Memory B cell (primary cell): ENCODE measurements around the gene GAST.

Experiments used
- ATAC-seq: fragments of 150-1000 bp; cut with Tn5 transposase; 2 replicates; pipeline ENCODE4 v1.10.0; 2021; ENCODE audit warnings: low read depth, mild to moderate bottlenecking, moderate library complexity
- DNase-seq, 2 donors: peaks; one replicate each; pipeline ENCODE4 v3.0.0; 2022; ENCODE audit warnings: low spot score in 2 of 2
- H3K27ac Mint-ChIP-seq: one replicate; pipeline ENCODE4 v1.8.0; 2022; ENCODE audit warnings: mild to moderate bottlenecking, moderate library complexity, mixed read lengths
- H3K27me3 Mint-ChIP-seq: one replicate; pipeline ENCODE4 v1.8.0; 2022; ENCODE audit warnings: mixed read lengths
- H3K36me3 Mint-ChIP-seq: one replicate; pipeline ENCODE4 v1.8.0; 2022; ENCODE audit warnings: mild to moderate bottlenecking, mixed read lengths
- H3K4me1 Mint-ChIP-seq: one replicate; pipeline ENCODE4 v1.8.0; 2022; ENCODE audit warnings: mixed read lengths
- H3K4me3 Mint-ChIP-seq: one replicate; pipeline ENCODE4 v1.8.0; 2022; ENCODE audit warnings: mild to moderate bottlenecking, moderate library complexity, mixed read lengths
- H3K9me3 Mint-ChIP-seq: one replicate; pipeline ENCODE4 v1.8.0; 2022; ENCODE audit warnings: mixed read lengths

Gene GAST

DNA sequence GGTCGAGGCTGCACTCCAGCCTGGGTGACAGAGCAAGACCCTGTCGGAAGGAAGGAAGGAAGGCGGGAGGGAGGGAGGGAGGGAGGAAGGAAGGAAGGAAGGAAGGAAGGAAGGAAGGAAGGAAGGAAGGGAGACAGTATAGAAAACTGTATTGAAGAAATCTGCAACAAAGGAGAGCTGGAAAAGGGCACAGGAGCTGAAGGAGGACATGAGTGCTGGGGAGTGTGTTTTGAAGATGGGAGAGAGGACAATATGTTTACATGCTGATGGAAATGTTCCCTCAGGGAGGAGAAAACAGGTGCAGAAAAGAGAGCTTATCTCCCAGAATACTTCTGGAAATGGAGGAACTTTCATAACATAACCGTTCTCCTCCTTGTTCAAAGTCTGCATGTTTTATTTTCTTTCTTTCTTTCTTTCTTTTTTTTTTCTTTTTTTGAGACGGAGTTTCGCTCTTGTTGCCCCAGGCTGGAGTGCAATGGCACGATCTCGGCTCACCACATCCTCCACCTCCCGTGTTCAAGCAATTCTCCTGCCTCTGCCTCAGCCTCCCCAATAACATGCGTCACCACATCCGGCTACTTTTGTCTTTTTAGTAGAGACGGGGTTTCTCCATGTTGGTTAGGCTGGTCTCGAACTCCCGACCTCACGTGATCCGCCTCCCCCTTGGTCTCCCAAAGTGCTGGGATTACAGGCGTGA is 25.0 kb downstream of the GAST start:
- H3K27me3 Mint-ChIP-seq = peaks cover 25% of the 10 kb centered on the region
- no peak overlapping the region for H3K4me3 Mint-ChIP-seq
- H3K9me3 Mint-ChIP-seq = no peaks in the 10 kb centered on the region
- H3K4me1 Mint-ChIP-seq = peaks cover 5% of the 10 kb centered on the region
- DNase-seq (no peak), ATAC-seq (no peak)
- no peak overlapping the region for H3K27ac Mint-ChIP-seq
- no peaks in the 10 kb centered on the region for H3K36me3 Mint-ChIP-seq

DNA sequence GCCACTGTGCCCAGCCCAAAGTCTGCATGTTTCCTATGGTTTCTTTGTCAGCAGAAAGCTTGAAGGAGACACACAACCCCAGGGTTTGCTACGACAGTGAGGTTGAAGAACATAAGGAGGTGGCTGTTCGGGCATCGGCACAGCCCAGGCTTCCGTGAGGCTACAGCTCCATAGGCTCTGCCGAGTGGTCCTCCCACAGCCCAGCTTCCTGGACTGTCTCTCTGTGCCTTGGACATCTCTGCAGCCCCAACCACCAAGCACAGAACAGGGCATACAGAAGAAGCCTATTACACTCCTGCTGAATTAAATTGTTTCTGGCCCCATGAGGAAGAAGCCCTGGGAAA is 25.5 kb downstream of the GAST start:
- no peaks in the 10 kb centered on the region for H3K36me3 Mint-ChIP-seq
- no peaks in the 10 kb centered on the region for H3K9me3 Mint-ChIP-seq
- H3K4me3 Mint-ChIP-seq = no peak overlapping the region
- no peak overlapping the region for H3K27ac Mint-ChIP-seq
- peaks cover 21% of the 10 kb centered on the region for H3K27me3 Mint-ChIP-seq
- no peak for DNase-seq
- H3K4me1 Mint-ChIP-seq = peaks cover 5% of the 10 kb centered on the region
- ATAC-seq = peak; percentile 19

DNA sequence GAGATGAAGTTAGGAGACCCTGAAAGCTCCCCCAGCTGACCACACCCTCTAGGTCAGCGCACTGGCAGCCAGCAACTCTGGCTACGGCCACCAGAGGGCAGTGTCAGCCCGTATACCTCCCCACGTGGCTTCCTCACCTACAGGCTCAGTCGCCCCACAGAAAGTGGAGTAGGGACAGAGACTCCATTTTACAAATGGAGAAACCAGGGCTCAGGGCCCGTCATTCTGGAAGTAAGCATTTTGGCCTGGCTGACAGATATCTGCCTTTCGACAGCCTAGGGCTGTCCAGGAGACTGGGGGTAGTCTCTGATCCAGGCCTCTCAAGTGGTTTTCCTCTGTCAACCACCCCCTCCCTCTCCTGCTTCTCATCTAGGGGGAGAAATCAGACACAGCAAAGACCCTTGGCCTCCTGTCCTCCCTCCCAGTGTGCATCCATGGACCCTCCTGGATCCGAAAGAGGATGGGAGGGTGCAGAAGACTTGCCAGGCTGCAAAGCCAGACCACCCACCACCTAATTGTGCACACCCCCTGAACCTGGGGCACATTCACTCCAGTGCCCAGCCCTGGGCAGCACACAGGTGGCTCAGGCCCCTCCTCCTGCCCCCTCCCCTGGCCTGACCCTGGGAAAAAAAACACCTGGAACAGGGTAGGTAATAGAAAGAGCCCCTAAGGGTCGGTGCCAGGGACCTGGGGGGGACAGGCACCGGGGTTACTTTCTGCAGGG is 26.1 kb downstream of the GAST start:
- Mint-ChIP-seq H3K4me1 (peaks cover 5% of the 10 kb centered on the region), H3K27me3 (peaks cover 20% of the 10 kb centered on the region), H3K9me3 (no peaks in the 10 kb centered on the region), H3K27ac (no peak overlapping the region), H3K36me3 (no peaks in the 10 kb centered on the region), H3K4me3 (no peak overlapping the region)
- peak; percentile 78 to 83 for DNase-seq
- ATAC-seq = peak; percentile 93

DNA sequence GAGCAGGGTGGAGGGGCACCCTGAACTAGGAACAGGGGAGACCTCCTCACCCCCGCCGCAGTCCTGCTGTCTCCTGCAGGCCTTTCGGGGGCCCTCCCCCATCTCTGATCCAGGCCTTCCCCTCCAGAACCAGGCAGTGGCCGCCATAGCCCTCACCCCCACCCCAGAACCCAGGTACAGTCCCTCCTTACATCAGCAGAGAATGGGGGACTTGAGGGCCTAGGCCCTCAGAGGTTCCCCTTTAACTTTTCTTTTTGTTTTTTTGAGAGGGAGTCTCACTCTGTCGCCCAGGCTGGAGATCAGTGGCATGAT is 26.6 kb downstream of the GAST start:
- ATAC-seq = no peak
- Mint-ChIP-seq H3K9me3 (no peaks in the 10 kb centered on the region), H3K27ac (no peak overlapping the region), H3K36me3 (no peaks in the 10 kb centered on the region), H3K4me1 (peaks cover 5% of the 10 kb centered on the region), H3K27me3 (peaks cover 17% of the 10 kb centered on the region), H3K4me3 (no peak overlapping the region)
- DNase-seq = no peak

DNA sequence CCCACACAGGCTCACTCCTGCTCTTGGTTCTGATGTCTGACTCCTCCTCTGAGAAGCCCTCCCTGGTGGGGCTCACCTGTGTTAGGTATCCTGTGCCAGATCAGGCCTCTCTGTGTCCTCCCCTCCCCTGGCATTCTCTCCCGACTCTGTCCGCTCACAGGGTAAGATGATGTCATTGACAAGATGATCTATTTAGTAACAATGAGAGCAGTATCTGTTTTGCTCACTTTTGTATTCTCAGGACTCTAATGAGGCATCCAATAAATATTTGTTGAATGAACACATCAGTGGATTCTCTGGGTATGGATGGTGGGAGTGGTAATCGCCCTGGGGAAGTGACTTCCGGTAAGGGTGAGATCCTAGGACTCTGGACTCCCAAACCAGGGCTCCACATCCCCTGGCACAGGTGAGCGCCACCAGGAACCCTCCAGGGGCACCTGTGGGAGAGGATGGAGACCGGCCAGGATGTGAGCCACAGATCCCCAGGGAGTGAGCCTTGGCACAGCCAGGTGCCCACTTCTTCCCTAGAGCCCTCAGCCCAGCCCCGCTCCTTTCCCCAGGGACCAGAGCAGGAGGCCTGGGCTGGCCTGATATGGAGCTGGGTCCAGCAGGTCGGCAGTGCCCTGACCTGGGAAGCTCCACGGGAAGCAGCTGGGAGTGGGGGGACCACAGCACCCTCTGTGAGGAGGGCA is 27.7 kb downstream of the GAST start:
- no peaks in the 10 kb centered on the region for H3K36me3 Mint-ChIP-seq
- H3K4me3 Mint-ChIP-seq = no peak overlapping the region
- DNase-seq = no peak
- H3K4me1 Mint-ChIP-seq = peaks cover 5% of the 10 kb centered on the region
- H3K27ac Mint-ChIP-seq = no peak overlapping the region
- H3K27me3 Mint-ChIP-seq = peaks cover 13% of the 10 kb centered on the region
- no peaks in the 10 kb centered on the region for H3K9me3 Mint-ChIP-seq
- ATAC-seq = no peak

DNA sequence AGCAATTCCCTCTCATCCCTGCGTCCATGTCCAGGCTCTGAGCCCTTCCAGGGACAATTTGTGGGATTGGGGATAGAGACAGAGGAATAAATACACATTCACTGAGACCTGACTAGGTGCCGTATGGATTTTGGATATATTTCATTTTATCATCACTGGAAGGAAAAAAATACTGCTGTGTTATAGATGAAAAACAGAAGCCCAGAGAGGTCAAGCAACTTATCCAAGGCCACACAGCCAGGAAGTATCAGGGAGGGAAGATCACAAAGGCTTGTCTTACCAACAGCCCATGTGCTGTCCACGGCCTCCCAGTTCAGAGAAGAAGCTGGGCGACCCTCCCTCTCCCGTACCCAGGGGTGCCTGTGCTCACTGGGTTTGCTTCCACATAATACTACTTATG is 28.4 kb downstream of the GAST start:
- Mint-ChIP-seq H3K4me3 (no peak overlapping the region), H3K27ac (no peak overlapping the region), H3K9me3 (no peaks in the 10 kb centered on the region), H3K36me3 (no peaks in the 10 kb centered on the region), H3K27me3 (peaks cover 11% of the 10 kb centered on the region), H3K4me1 (peaks cover 2% of the 10 kb centered on the region)
- DNase-seq (no peak), ATAC-seq (no peak)

DNA sequence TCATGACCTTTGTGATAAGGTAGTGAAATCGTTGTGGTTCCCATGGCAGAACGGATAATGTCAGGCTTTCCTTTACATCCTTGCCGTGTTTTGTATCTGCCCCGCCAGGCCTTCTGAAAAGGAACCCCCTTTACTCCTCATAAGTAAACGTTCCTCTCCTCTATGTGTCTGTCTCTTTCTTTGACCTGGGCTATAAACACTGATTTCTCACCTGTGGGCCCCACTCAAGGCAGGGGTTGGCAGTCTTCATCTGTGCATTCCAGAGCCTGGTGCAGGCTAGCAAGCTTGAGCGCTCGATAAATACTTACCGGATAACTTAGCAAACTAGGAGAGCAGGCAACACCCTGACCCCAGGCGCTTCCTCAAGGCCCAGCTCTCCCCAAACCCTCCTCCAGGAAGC is 29.6 kb downstream of the GAST start:
- Mint-ChIP-seq H3K27me3 (peaks cover 10% of the 10 kb centered on the region), H3K4me3 (no peak overlapping the region), H3K36me3 (no peaks in the 10 kb centered on the region), H3K4me1 (peaks cover 5% of the 10 kb centered on the region), H3K27ac (no peak overlapping the region), H3K9me3 (no peaks in the 10 kb centered on the region)
- no peak for ATAC-seq
- no peak for DNase-seq

DNA sequence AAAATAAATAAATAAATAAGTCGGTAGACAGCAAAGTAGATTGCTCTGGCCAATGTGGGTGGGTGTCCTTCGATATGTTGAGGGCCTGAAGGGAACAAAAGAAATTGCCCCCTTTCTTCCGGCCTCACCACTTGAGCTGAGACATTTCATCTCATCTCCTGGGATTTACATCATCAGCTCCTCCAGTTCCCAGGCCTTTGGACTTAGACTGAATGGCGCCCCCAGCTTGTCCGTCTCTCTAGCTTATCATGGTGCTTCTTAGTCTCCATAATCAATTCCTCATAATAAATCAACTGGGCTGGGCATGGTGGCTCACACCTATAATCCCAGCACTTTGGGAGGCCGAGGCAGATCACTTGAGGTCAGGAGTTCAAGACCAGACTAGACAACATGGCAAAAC is 36.1 kb downstream of the GAST start:
- no peak overlapping the region for H3K27ac Mint-ChIP-seq
- peaks cover 3% of the 10 kb centered on the region for H3K4me1 Mint-ChIP-seq
- H3K27me3 Mint-ChIP-seq = peaks cover 9% of the 10 kb centered on the region
- H3K9me3 Mint-ChIP-seq = no peaks in the 10 kb centered on the region
- no peaks in the 10 kb centered on the region for H3K36me3 Mint-ChIP-seq
- ATAC-seq (no peak), DNase-seq (no peak)
- no peak overlapping the region for H3K4me3 Mint-ChIP-seq

DNA sequence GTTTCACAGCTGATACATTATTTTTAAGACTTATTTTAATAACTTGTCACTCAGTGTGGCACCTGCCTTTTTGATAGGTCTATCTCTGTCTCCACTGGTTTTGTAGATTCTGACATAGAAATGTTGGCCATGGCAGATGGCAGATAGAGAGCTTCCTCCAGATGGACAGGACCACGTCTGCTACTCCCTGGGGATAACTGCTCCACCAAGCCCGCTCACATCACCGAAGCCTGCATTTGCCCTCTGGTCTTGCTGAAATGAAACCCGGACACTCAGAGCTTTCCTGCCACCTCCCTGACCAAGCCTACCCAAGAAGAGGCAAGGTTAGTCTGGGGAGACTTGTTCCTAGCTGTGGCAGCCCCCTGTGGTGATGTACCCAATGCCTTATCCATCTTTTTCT is 38.7 kb downstream of the GAST start:
- H3K4me3 Mint-ChIP-seq = no peak overlapping the region
- peaks cover 3% of the 10 kb centered on the region for H3K4me1 Mint-ChIP-seq
- H3K9me3 Mint-ChIP-seq = no peaks in the 10 kb centered on the region
- ATAC-seq (no peak), DNase-seq (no peak)
- H3K27ac Mint-ChIP-seq = no peak overlapping the region
- peaks cover 9% of the 10 kb centered on the region for H3K27me3 Mint-ChIP-seq
- no peaks in the 10 kb centered on the region for H3K36me3 Mint-ChIP-seq

DNA sequence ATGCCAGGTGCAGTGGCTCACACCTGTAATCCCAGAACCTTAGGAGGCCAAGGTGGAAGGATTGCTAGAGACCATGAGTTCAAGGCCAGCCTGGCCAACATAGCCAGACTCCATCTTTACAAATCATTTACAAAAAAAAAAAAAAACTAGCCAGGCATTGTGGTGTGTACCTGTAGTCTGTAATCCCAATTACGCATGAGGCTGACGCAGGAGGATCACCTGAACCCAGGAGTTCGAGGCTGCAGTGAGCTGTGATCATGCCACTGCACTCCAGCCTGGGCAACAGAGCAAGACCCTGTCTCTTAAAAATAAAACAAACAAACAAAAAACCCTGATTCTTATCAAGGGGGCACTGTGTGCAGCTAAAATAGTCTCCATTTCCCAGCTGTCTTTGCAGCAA is 39.2 kb downstream of the GAST start:
- no peak for ATAC-seq
- peaks cover 3% of the 10 kb centered on the region for H3K4me1 Mint-ChIP-seq

DNA sequence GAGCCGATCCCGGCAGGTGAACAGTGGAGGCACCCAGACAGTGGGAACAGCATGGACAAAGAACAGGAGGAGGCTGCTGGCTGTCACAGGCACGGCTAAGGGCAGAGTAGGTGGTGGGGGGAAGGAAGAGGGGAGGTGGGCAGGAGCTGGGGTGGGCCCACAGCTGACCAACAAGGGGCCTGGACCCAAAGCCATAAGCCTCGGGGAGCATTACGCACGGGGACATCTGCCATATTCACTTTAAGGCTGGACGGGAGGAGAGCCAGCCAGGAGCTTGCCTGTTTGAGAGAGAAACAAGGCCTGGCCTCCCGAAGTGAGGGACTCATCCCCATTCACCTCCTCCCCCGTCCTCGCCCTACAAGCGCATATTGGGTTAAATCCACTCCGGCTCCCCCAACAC is 41.9 kb downstream of the GAST start:
- H3K36me3 Mint-ChIP-seq = peaks cover 2% of the 10 kb centered on the region
- H3K4me1 Mint-ChIP-seq = no peaks in the 10 kb centered on the region
- no peaks in the 10 kb centered on the region for H3K27me3 Mint-ChIP-seq
- DNase-seq = no peak
- H3K4me3 Mint-ChIP-seq = no peak overlapping the region
- no peak for ATAC-seq
- H3K27ac Mint-ChIP-seq = no peak overlapping the region
- no peaks in the 10 kb centered on the region for H3K9me3 Mint-ChIP-seq

More for the DNA sequence above, 39.2 kb downstream of the GAST start:
- H3K9me3 Mint-ChIP-seq = no peaks in the 10 kb centered on the region
- peaks cover 9% of the 10 kb centered on the region for H3K27me3 Mint-ChIP-seq
- H3K4me3 Mint-ChIP-seq = no peak overlapping the region
- no peak overlapping the region for H3K27ac Mint-ChIP-seq
- no peaks in the 10 kb centered on the region for H3K36me3 Mint-ChIP-seq
- no peak for DNase-seq

DNA sequence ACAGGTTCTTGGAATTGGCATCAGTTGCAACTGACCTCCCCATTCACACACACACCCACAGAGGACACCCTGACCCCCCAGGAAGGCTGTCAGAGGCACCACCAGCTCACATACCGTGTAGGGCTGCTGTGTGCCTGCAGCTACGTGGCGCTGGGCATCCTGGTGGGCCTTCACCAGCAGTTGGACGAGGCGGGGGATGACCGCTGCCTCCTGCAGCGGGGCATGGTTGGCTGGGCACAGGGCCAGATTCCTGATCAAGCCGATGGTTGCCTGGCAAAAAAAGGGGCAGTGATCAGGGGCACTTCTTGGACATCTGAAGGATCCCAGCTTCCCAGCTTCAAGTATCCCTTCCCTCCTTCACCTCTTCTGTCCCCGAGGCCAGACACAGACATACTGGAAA is 46.5 kb downstream of the GAST start:
- DNase-seq = no peak
- H3K27me3 Mint-ChIP-seq = no peaks in the 10 kb centered on the region
- peaks cover 4% of the 10 kb centered on the region for H3K36me3 Mint-ChIP-seq
- H3K9me3 Mint-ChIP-seq = no peaks in the 10 kb centered on the region
- peaks cover 9% of the 10 kb centered on the region for H3K4me1 Mint-ChIP-seq
- no peak overlapping the region for H3K4me3 Mint-ChIP-seq
- no peak overlapping the region for H3K27ac Mint-ChIP-seq
- ATAC-seq = no peak

DNA sequence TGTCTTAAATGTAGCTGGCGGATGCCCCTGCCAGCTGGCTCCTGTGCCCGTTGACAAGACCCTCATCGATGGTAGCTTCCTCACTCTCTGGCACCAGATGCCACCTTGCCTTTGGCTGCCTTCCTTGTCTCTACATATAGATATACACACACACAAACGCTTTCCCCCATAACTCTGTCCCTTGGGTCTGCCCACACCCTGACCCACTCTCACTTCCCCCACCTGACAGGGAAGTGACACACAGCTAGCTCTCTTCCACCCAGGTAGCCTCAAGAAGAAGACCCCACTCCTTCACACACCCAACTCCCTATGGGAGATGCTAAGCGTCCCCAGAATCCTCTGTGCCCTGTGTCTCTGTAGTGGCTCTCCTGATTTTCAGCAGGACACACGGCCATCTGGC is 48.7 kb downstream of the GAST start:
- no peaks in the 10 kb centered on the region for H3K27me3 Mint-ChIP-seq

DNA sequence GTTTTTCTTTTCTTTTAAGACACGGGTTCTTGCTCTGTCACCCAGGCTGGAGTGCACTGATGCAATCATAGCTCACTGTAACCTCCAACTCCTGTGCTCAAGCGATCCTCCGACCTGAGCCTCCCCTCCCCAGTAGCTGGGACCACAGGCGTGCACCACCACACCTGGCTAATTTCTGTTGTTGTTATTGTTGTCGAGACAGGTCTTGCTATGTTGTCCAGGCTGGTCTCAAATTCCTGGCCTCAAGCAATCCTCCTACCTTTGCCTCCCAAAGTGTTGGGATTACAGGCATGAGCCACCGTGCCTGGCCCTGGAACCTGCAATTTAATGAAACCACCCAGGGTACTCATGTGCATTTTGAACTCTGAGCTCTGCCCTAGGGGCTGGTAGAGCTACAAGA is 50.3 kb downstream of the GAST start:
- H3K9me3 Mint-ChIP-seq = no peaks in the 10 kb centered on the region
- peaks cover 8% of the 10 kb centered on the region for H3K36me3 Mint-ChIP-seq
- no peak overlapping the region for H3K27ac Mint-ChIP-seq
- DNase-seq = no peak
- H3K4me1 Mint-ChIP-seq = peaks cover 9% of the 10 kb centered on the region
- no peaks in the 10 kb centered on the region for H3K27me3 Mint-ChIP-seq
- no peak overlapping the region for H3K4me3 Mint-ChIP-seq
- no peak for ATAC-seq

More for the DNA sequence above, 48.7 kb downstream of the GAST start:
- Mint-ChIP-seq H3K36me3 (peaks cover 4% of the 10 kb centered on the region), H3K27ac (peak overlapping the region; percentile 12), H3K4me3 (no peak overlapping the region), H3K4me1 (peaks cover 9% of the 10 kb centered on the region), H3K9me3 (no peaks in the 10 kb centered on the region)
- no peak for DNase-seq
- no peak for ATAC-seq
